Thyroid gland (tissue), 4 donors: Measurements from ENCODE around the gene SELENOM. TPM values are rescaled to one million over a fixed set of nuclear protein-coding genes. Genes with fewer than 3 reads are reported as not detected.
"Not testable (repeated sequence)": the region's sequence is repeated elsewhere in the genome, so short reads cannot be mapped to it uniquely, and the experiment has no call there.

Source experiments
- DNase-seq, 2 donors: peaks; one replicate each; pipeline ENCODE4 v3.0.0-alpha.2; 2019
- H3K27ac ChIP-seq, 3 donors: fragments of 200-600 bp; sonication (generic); 1 replicate in 2 of 3; 2 replicates in 1 of 3; pipeline ENCODE4 v1.5.1; 2016 to 2019; ENCODE audit warnings: mild to moderate bottlenecking in 1 of 3, moderate library complexity in 1 of 3
- H3K27me3 ChIP-seq: fragments of 200-600 bp; sonication (generic); one replicate; pipeline ENCODE4 v1.5.1; 2019
- H3K36me3 ChIP-seq, 2 donors: fragments of 200-600 bp; sonication (generic); one replicate each; pipeline ENCODE4 v1.5.1; 2016 to 2019
- H3K4me1 ChIP-seq, 2 donors: fragments of 200-600 bp; sonication (generic); one replicate each; pipeline ENCODE4 v1.5.1; 2017 to 2019
- H3K4me3 ChIP-seq, 3 donors: fragments of 200-600 bp; sonication (generic); replicated peaks in 1 of 3; 1 replicate in 2 of 3; 2 replicates in 1 of 3; pipeline ENCODE4 v1.5.1; 2016; ENCODE audit warnings: mild to moderate bottlenecking in 1 of 3
- H3K9me3 ChIP-seq: fragments of 200-600 bp; sonication (generic); one replicate; pipeline ENCODE4 v1.5.1; 2017
- CTCF ChIP-seq, 6 experiments: fragments of 200-600 bp in 3 of 6; fragments of 450-650 bp in 3 of 6; sonication (generic) in 3 of 6; IDR thresholded peaks; one replicate each; pipeline ENCODE4 v1.5.1; 2016 to 2019; ENCODE audit warnings: antibody characterized with exemption in 6 of 6, mild to moderate bottlenecking in 2 of 6, inconsistent platforms in 1 of 6, moderate library complexity in 1 of 6
- POLR2A ChIP-seq, 2 donors: fragments of 450-650 bp; IDR thresholded peaks; one replicate each; pipeline ENCODE4 v1.6.1; 2017; ENCODE audit warnings: antibody characterized with exemption in 2 of 2, mild to moderate bottlenecking in 2 of 2, moderate library complexity in 1 of 2
- WGBS, 2 donors: methylation state at CpG; one replicate each; pipeline ENCODE4 v1.1.5; 2017; 5-methylcytosine and 5-hydroxymethylcytosine counted together
- intact Hi-C: fragments of 100-400 bp; cut with DNase I; formaldehyde crosslinking; loops from one replicate; pipeline ENCODE4 v1.15.1; 2023
- total RNA-seq, 4 donors: library from RNA; depleted of rRNA; stranded (reverse); fragments of >200 nt; gene quantifications; one replicate each; pipeline ENCODE4 v1.2.3, GENCODE V29; 2016

The SELENOM gene
- total RNA-seq, 4 donors from 2014 or later = 208 to 501 (median 314) TPM

GRCh38 chr22:31099841-31100761 lies 7.3 kb downstream of the SELENOM start:
- TF ChIP-seq POLR2A (IDR thresholded peaks at IDR 0.05) (no peak), CTCF (IDR thresholded peaks at IDR 0.05) (no peak)
- Histone ChIP-seq H3K27me3 (no peaks in the 10 kb centered on the region), H3K4me3 (no peak overlapping the region), H3K27ac (no peak overlapping the region), H3K9me3 (no peaks in the 10 kb centered on the region), H3K36me3 (peaks cover 26 to 35% of the 10 kb centered on the region in 2 donors), H3K4me1 (no peaks in the 10 kb centered on the region)
- WGBS, 2 donors = 96% methylated on average over 30 to 33 of the region's 34 CpGs
- intact Hi-C loops = loop anchor here (5.0 kb wide), 1 partner anchor 52 kb away; no protein-coding TSS in a partner anchor
- no peak for DNase-seq

DNA sequence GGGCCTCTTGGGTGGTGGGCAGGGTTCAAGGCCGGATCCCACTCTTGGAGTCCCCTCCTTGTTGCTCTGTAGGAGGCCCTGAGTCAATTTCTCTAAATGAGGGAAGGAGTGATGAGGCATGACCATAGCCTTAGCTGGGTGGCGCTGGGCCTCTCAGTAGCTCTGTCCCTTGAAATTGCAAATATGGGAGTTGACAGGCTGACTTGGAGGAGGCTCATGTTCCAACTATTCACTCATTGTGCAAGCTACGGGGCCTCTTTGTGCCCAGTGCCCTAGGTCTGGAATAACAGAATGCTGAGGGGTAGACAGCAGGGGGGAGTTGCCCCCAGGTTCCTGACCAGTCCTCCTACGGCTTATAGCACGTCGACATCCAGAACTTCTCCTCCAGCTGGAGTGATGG lies 8.0 kb downstream of the SELENOM start:
- H3K4me1 ChIP-seq = no peaks in the 10 kb centered on the region
- WGBS, 2 donors = 94 to 95% methylated on average over 6 of the region's 6 CpGs
- H3K36me3 ChIP-seq = peaks cover 27 to 28% of the 10 kb centered on the region in 2 donors

GRCh38 chr22:31098632-31099110 lies 8.7 kb downstream of the SELENOM start:
- peaks cover 24% of the 10 kb centered on the region in 2 donors for H3K36me3 ChIP-seq
- DNase-seq = no peak

More for the DNA sequence above, 8.0 kb downstream of the SELENOM start:
- no peaks in the 10 kb centered on the region for H3K9me3 ChIP-seq
- H3K27ac ChIP-seq = no peak overlapping the region
- H3K4me3 ChIP-seq = no peak overlapping the region
- H3K27me3 ChIP-seq = no peaks in the 10 kb centered on the region
- TF ChIP-seq POLR2A (IDR thresholded peaks at IDR 0.05) = no peak
- TF ChIP-seq CTCF (IDR thresholded peaks at IDR 0.05) = no peak
- intact Hi-C loops = no loop called here
- DNase-seq = no peak

GRCh38 chr22:31097941-31098631 lies 9.3 kb downstream of the SELENOM start:
- DNase-seq = no peak
- 79 to 83% methylated on average over 7 to 10 of the region's 10 CpGs for WGBS, 2 donors
- no peak overlapping the region for H3K27ac ChIP-seq
- intact Hi-C loops = no loop called here
- no peaks in the 10 kb centered on the region for H3K9me3 ChIP-seq
- H3K4me3 ChIP-seq = no peak overlapping the region
- H3K36me3 ChIP-seq = peaks cover 24% of the 10 kb centered on the region in 2 donors
- H3K27me3 ChIP-seq = no peaks in the 10 kb centered on the region
- TF ChIP-seq CTCF (IDR thresholded peaks at IDR 0.05) = no peak
- TF ChIP-seq POLR2A (IDR thresholded peaks at IDR 0.05) = no peak
- H3K4me1 ChIP-seq = peaks cover 2 to 5% of the 10 kb centered on the region in 2 donors

More at GRCh38 chr22:31098632-31099110, 8.7 kb downstream of the SELENOM start:
- Histone ChIP-seq H3K4me1 (no peaks in the 10 kb centered on the region), H3K27ac (no peak overlapping the region), H3K9me3 (no peaks in the 10 kb centered on the region), H3K27me3 (no peaks in the 10 kb centered on the region), H3K4me3 (no peak overlapping the region)
- WGBS, 2 donors = 61 to 83% methylated on average over 20 to 24 of the region's 36 CpGs
- no peak for TF ChIP-seq CTCF (IDR thresholded peaks at IDR 0.05)
- no peak for TF ChIP-seq POLR2A (IDR thresholded peaks at IDR 0.05)
- intact Hi-C loops = no loop called here

- H3K27ac ChIP-seq, H3K27me3 ChIP-seq, DNase-seq, intact Hi-C loops, H3K4me3 ChIP-seq, H3K9me3 ChIP-seq: not testable (repeated sequence)
- peaks cover 24 to 28% of the 10 kb centered on the region in 2 donors for H3K36me3 ChIP-seq
- peaks cover 8 to 10% of the 10 kb centered on the region in 2 donors for H3K4me1 ChIP-seq
- whole genome bisulfite sequencing, 2 donors = 99% methylated on average over 5 of the region's 5 CpGs
These were observed 9.8 kb downstream of the SELENOM start for GRCh38 chr22:31097539-31097938.
